Activated CD4-positive, alpha-beta T cell treated with anti-CD3 and anti-CD28 coated beads, Interleukin-2, amount 10 ng/mL, durations not matched to agents 24 days and 14 days (primary cell): Measurements from ENCODE around the gene GPRC5A. TPM values are rescaled to one million over a fixed set of nuclear protein-coding genes. Genes with fewer than 3 reads are reported as not detected.

Experiments
- DNase-seq: peaks from one replicate; pipeline ENCODE4 v3.0.0; 2022
- H3K27ac Mint-ChIP-seq: one replicate; pipeline ENCODE4 v1.8.0; 2022; ENCODE audit warnings: mild to moderate bottlenecking, mixed read lengths
- H3K27me3 Mint-ChIP-seq: one replicate; pipeline ENCODE4 v1.8.0; 2022; ENCODE audit warnings: mixed read lengths
- H3K36me3 Mint-ChIP-seq: one replicate; pipeline ENCODE4 v1.8.0; 2022; ENCODE audit warnings: low read depth, mild to moderate bottlenecking, mixed read lengths
- H3K4me1 Mint-ChIP-seq: one replicate; pipeline ENCODE4 v1.8.0; 2021; ENCODE audit warnings: mixed read lengths
- H3K4me3 Mint-ChIP-seq: one replicate; pipeline ENCODE4 v1.8.0; 2022; ENCODE audit warnings: mild to moderate bottlenecking, moderate library complexity, mixed read lengths
- H3K9me3 Mint-ChIP-seq: one replicate; pipeline ENCODE4 v1.8.0; 2021; ENCODE audit warnings: mixed read lengths
- intact Hi-C: fragments of 100-400 bp; cut with micrococcal nuclease; formaldehyde crosslinking; loops from one replicate; pipeline ENCODE4 v1.15.1; 2023
- total RNA-seq: library from RNA; stranded (reverse); gene quantifications from 2 replicates; pipeline ENCODE4 v1.2.3, GENCODE V29; 2022

Gene GPRC5A
- total RNA-seq, 1 donor from 2014 or later, result not detected

GRCh38 chr12:12896260-12896659 is 4.9 kb downstream of the GPRC5A start:
- peaks cover 29% of the 10 kb centered on the region for H3K27me3 Mint-ChIP-seq
- no peak overlapping the region for H3K27ac Mint-ChIP-seq
- intact Hi-C loops, result loop anchor here (5.0 kb wide), 1 partner anchor 109 kb away; the partner anchor contains the start of gene APOLD1
- DNase-seq, result no peak
- no peaks in the 10 kb centered on the region for H3K9me3 Mint-ChIP-seq
- H3K4me1 Mint-ChIP-seq, result peaks cover 16% of the 10 kb centered on the region
- no peaks in the 10 kb centered on the region for H3K36me3 Mint-ChIP-seq
- H3K4me3 Mint-ChIP-seq, result no peak overlapping the region

- Mint-ChIP-seq H3K27ac (no peak overlapping the region), H3K27me3 (peaks cover 19% of the 10 kb centered on the region), H3K36me3 (no peaks in the 10 kb centered on the region), H3K4me3 (no peak overlapping the region), H3K4me1 (peaks cover 10% of the 10 kb centered on the region), H3K9me3 (no peaks in the 10 kb centered on the region)
- intact Hi-C loops, result loop anchor here (5.0 kb wide), 1 partner anchor 110 kb away; the partner anchor contains the start of gene APOLD1
- DNase-seq, result no peak
Observed at GRCh38 chr12:12897302-12897701, 5.9 kb downstream of the GPRC5A start.

GRCh38 chr12:12898136-12898717 is 6.9 kb downstream of the GPRC5A start:
- Mint-ChIP-seq H3K9me3 (no peaks in the 10 kb centered on the region), H3K27me3 (peaks cover 12% of the 10 kb centered on the region), H3K4me1 (peaks cover 10% of the 10 kb centered on the region), H3K36me3 (no peaks in the 10 kb centered on the region), H3K27ac (no peak overlapping the region), H3K4me3 (no peak overlapping the region)
- no peak for DNase-seq
- intact Hi-C loops, result loop anchor here (5.0 kb wide), 1 partner anchor 111 kb away; the partner anchor contains the start of gene APOLD1

GRCh38 chr12:12898911-12899511 is 7.6 kb downstream of the GPRC5A start:
- H3K4me1 Mint-ChIP-seq, result peaks cover 10% of the 10 kb centered on the region
- no peak for DNase-seq
- H3K27ac Mint-ChIP-seq, result peak overlapping the region; percentile 70
- no peaks in the 10 kb centered on the region for H3K36me3 Mint-ChIP-seq
- no peaks in the 10 kb centered on the region for H3K9me3 Mint-ChIP-seq
- no peak overlapping the region for H3K4me3 Mint-ChIP-seq
- intact Hi-C loops, result loop anchor here (1.0 to 5.0 kb wide), 3 partner anchors 62 to 297 kb away; partner anchors contain the start of genes APOLD1 and EMP1
- peaks cover 5% of the 10 kb centered on the region for H3K27me3 Mint-ChIP-seq

- Mint-ChIP-seq H3K9me3 (no peaks in the 10 kb centered on the region), H3K27me3 (peaks cover 3% of the 10 kb centered on the region), H3K27ac (peak overlapping the region; percentile 79), H3K4me1 (peaks cover 10% of the 10 kb centered on the region), H3K36me3 (no peaks in the 10 kb centered on the region), H3K4me3 (no peak overlapping the region)
- intact Hi-C loops, result loop anchor here (1.0 to 5.0 kb wide), 3 partner anchors 62 to 297 kb away; partner anchors contain the start of genes APOLD1 and EMP1
- DNase-seq, result peak; percentile 67
Observed at GRCh38 chr12:12899530-12900380, 8.4 kb downstream of the GPRC5A start.

- DNase-seq, result no peak
- no peaks in the 10 kb centered on the region for H3K9me3 Mint-ChIP-seq
- H3K27ac Mint-ChIP-seq, result no peak overlapping the region
- H3K4me3 Mint-ChIP-seq, result no peak overlapping the region
- peaks cover 3% of the 10 kb centered on the region for H3K27me3 Mint-ChIP-seq
- H3K4me1 Mint-ChIP-seq, result peaks cover 10% of the 10 kb centered on the region
- H3K36me3 Mint-ChIP-seq, result no peaks in the 10 kb centered on the region
- intact Hi-C loops, result no loop called here
Observed at GRCh38 chr12:12900786-12901157, 9.4 kb downstream of the GPRC5A start.

GRCh38 chr12:12901158-12901791 is 9.9 kb downstream of the GPRC5A start:
- Mint-ChIP-seq H3K36me3 (no peaks in the 10 kb centered on the region), H3K4me3 (no peak overlapping the region), H3K4me1 (peaks cover 10% of the 10 kb centered on the region), H3K27me3 (peaks cover 1% of the 10 kb centered on the region), H3K9me3 (no peaks in the 10 kb centered on the region), H3K27ac (no peak overlapping the region)
- no peak for DNase-seq
- intact Hi-C loops, result no loop called here

GRCh38 chr12:12902036-12902435 is 10.7 kb downstream of the GPRC5A start:
- H3K36me3 Mint-ChIP-seq, result no peaks in the 10 kb centered on the region

GRCh38 chr12:12903642-12904609 is 12.6 kb downstream of the GPRC5A start:
- peaks cover 11% of the 10 kb centered on the region for H3K4me1 Mint-ChIP-seq
- intact Hi-C loops, result no loop called here

More at GRCh38 chr12:12902036-12902435, 10.7 kb downstream of the GPRC5A start:
- Mint-ChIP-seq H3K9me3 (no peaks in the 10 kb centered on the region), H3K27me3 (no peaks in the 10 kb centered on the region), H3K4me3 (no peak overlapping the region), H3K4me1 (peaks cover 10% of the 10 kb centered on the region), H3K27ac (no peak overlapping the region)
- intact Hi-C loops, result no loop called here
- DNase-seq, result no peak

GRCh38 chr12:12907552-12907951 is 16.2 kb downstream of the GPRC5A start:
- H3K4me1 Mint-ChIP-seq, result peaks cover 15% of the 10 kb centered on the region
- DNase-seq, result no peak
- H3K9me3 Mint-ChIP-seq, result no peaks in the 10 kb centered on the region
- intact Hi-C loops, result no loop called here
- H3K36me3 Mint-ChIP-seq, result no peaks in the 10 kb centered on the region
- no peak overlapping the region for H3K27ac Mint-ChIP-seq
- no peaks in the 10 kb centered on the region for H3K27me3 Mint-ChIP-seq
- no peak overlapping the region for H3K4me3 Mint-ChIP-seq

More at GRCh38 chr12:12903642-12904609, 12.6 kb downstream of the GPRC5A start:
- Mint-ChIP-seq H3K4me3 (no peak overlapping the region), H3K27ac (no peak overlapping the region), H3K36me3 (no peaks in the 10 kb centered on the region), H3K9me3 (no peaks in the 10 kb centered on the region), H3K27me3 (no peaks in the 10 kb centered on the region)
- DNase-seq, result no peak

- H3K9me3 Mint-ChIP-seq, result no peaks in the 10 kb centered on the region
- H3K27ac Mint-ChIP-seq, result no peak overlapping the region
- DNase-seq, result no peak
- H3K4me1 Mint-ChIP-seq, result peaks cover 15% of the 10 kb centered on the region
- H3K36me3 Mint-ChIP-seq, result no peaks in the 10 kb centered on the region
- intact Hi-C loops, result no loop called here
- H3K4me3 Mint-ChIP-seq, result no peak overlapping the region
- H3K27me3 Mint-ChIP-seq, result no peaks in the 10 kb centered on the region
Observed at GRCh38 chr12:12908252-12908651, 16.9 kb downstream of the GPRC5A start.

- no peaks in the 10 kb centered on the region for H3K36me3 Mint-ChIP-seq
- no peak for DNase-seq
- H3K4me1 Mint-ChIP-seq, result peaks cover 15% of the 10 kb centered on the region
- no peaks in the 10 kb centered on the region for H3K9me3 Mint-ChIP-seq
- H3K4me3 Mint-ChIP-seq, result no peak overlapping the region
- no peak overlapping the region for H3K27ac Mint-ChIP-seq
- H3K27me3 Mint-ChIP-seq, result no peaks in the 10 kb centered on the region
- intact Hi-C loops, result no loop called here
Observed at GRCh38 chr12:12908711-12909110, 17.3 kb downstream of the GPRC5A start.
